Mesendoderm (in vitro differentiated cells): Measurements from ENCODE around the gene CASP10.

Source experiments
- DNase-seq: peaks from one replicate; pipeline ENCODE4 v3.0.0; 2013
- H2AK5ac ChIP-seq: 2 replicates; pipeline ENCODE4 v1.6.1; 2013; ENCODE audit warnings: low read length, inconsistent platforms
- H2BK120ac ChIP-seq: 2 replicates; pipeline ENCODE4 v1.6.1; 2013; ENCODE audit warnings: low read depth, mild to moderate bottlenecking, low read length, moderate library complexity, mixed read lengths
- H2BK15ac ChIP-seq: replicated peaks from 2 replicates; pipeline ENCODE4 v1.6.1; 2013; ENCODE audit warnings: low read depth, mild to moderate bottlenecking, moderate library complexity
- H2BK5ac ChIP-seq: 2 replicates; pipeline ENCODE4 v1.6.1; 2013; ENCODE audit warnings: low read length, inconsistent platforms
- H3K18ac ChIP-seq: 2 replicates; pipeline ENCODE4 v1.6.1; 2013; ENCODE audit warnings: mild to moderate bottlenecking, low read length, mixed read lengths
- H3K23ac ChIP-seq: one replicate; pipeline ENCODE4 v1.6.1; 2013; ENCODE audit warnings: low read length
- H3K27ac ChIP-seq: 2 replicates; pipeline ENCODE4 v1.5.1; 2013; ENCODE audit warnings: low read depth, mild to moderate bottlenecking, inconsistent platforms, low read length, moderate library complexity
- H3K27me3 ChIP-seq: 2 replicates; pipeline ENCODE4 v1.6.1; 2013; ENCODE audit warnings: low read length, control low read depth, mild to moderate bottlenecking, inconsistent platforms; ENCODE audit not compliant: insufficient read depth, poor library complexity
- H3K36me3 ChIP-seq: 2 replicates; pipeline ENCODE4 v1.6.1; 2013; ENCODE audit warnings: low read length, inconsistent platforms; ENCODE audit not compliant: control insufficient read depth, insufficient read depth
- H3K4ac ChIP-seq: one replicate; pipeline ENCODE4 v1.6.1; 2013; ENCODE audit warnings: low read depth, mild to moderate bottlenecking, low read length, moderate library complexity
- H3K4me1 ChIP-seq: 2 replicates; pipeline ENCODE4 v1.6.1; 2013; ENCODE audit warnings: low read depth, low read length, inconsistent platforms; ENCODE audit not compliant: control insufficient read depth
- H3K4me2 ChIP-seq: 2 replicates; pipeline ENCODE4 v1.6.1; 2013; ENCODE audit warnings: low read length
- H3K4me3 ChIP-seq: 2 replicates; pipeline ENCODE4 v1.5.1; 2013; ENCODE audit warnings: mild to moderate bottlenecking, low read length
- H3K56ac ChIP-seq: one replicate; pipeline ENCODE4 v1.6.1; 2013; ENCODE audit warnings: low read length
- H3K79me1 ChIP-seq: 2 replicates; pipeline ENCODE4 v1.6.1; 2013; ENCODE audit warnings: low read length, inconsistent platforms
- H3K79me2 ChIP-seq: 2 replicates; pipeline ENCODE4 v1.6.1; 2013; ENCODE audit warnings: mild to moderate bottlenecking, low read length; ENCODE audit not compliant: control insufficient read depth, insufficient read depth
- H3K9ac ChIP-seq: 2 replicates; pipeline ENCODE4 v1.6.1; 2013; ENCODE audit warnings: low read length, inconsistent platforms
- H4K5ac ChIP-seq: one replicate; pipeline ENCODE4 v1.6.1; 2013; ENCODE audit warnings: low read length
- H4K8ac ChIP-seq: one replicate; pipeline ENCODE4 v1.6.1; 2013; ENCODE audit warnings: low read depth, mild to moderate bottlenecking, control low read depth, low read length, moderate library complexity
- WGBS: extraction: QIAGEN DNeasy Blood & Tissue Kit; methylation state at CpG from one replicate; pipeline ENCODE4 v1.1.7; 2013; ENCODE audit warnings: low lambda C conversion rate, missing lambda C conversion rate; ENCODE audit not compliant: insufficient coverage; ENCODE audit errors: extremely low coverage; 5-methylcytosine and 5-hydroxymethylcytosine counted together

The CASP10 gene

GRCh38 chr2:201204655-201205514 is 21.9 kb downstream of the CASP10 start:
- no peak overlapping the region for H3K18ac ChIP-seq
- H3K23ac ChIP-seq = no peak overlapping the region
- H2BK5ac ChIP-seq = no peak overlapping the region
- H4K5ac ChIP-seq = no peak overlapping the region
- no peak overlapping the region for H2AK5ac ChIP-seq
- no peaks in the 10 kb centered on the region for H3K79me1 ChIP-seq
- H3K27ac ChIP-seq = no peak overlapping the region
- H3K4me3 ChIP-seq = no peak overlapping the region
- WGBS = no CpG with 5 or more reads among the region's 9 CpGs
- no peak overlapping the region for H4K8ac ChIP-seq
- H3K79me2 ChIP-seq = no peaks in the 10 kb centered on the region
- H3K4me1 ChIP-seq = no peaks in the 10 kb centered on the region
- DNase-seq = no peak
- H3K56ac ChIP-seq = no peak overlapping the region
- H3K4me2 ChIP-seq = no peak overlapping the region
- peaks cover 4% of the 10 kb centered on the region for H3K36me3 ChIP-seq
- H3K4ac ChIP-seq = no peak overlapping the region
- no peaks in the 10 kb centered on the region for H3K27me3 ChIP-seq
- H2BK120ac ChIP-seq = no peak overlapping the region
- H3K9ac ChIP-seq = no peak overlapping the region
- H2BK15ac ChIP-seq = no peak overlapping the region

- no CpG with 5 or more reads among the region's 3 CpGs for WGBS
- no peak overlapping the region for H2AK5ac ChIP-seq
- H3K27me3 ChIP-seq = no peaks in the 10 kb centered on the region
- H4K8ac ChIP-seq = no peak overlapping the region
- DNase-seq = no peak
- H2BK15ac ChIP-seq = no peak overlapping the region
- H3K9ac ChIP-seq = no peak overlapping the region
- H4K5ac ChIP-seq = no peak overlapping the region
- no peak overlapping the region for H2BK120ac ChIP-seq
- peaks cover 2% of the 10 kb centered on the region for H3K36me3 ChIP-seq
- no peaks in the 10 kb centered on the region for H3K79me1 ChIP-seq
- H3K27ac ChIP-seq = no peak overlapping the region
- H2BK5ac ChIP-seq = no peak overlapping the region
- H3K4me1 ChIP-seq = no peaks in the 10 kb centered on the region
- H3K18ac ChIP-seq = no peak overlapping the region
- no peak overlapping the region for H3K56ac ChIP-seq
- no peak overlapping the region for H3K4me2 ChIP-seq
- H3K4me3 ChIP-seq = no peak overlapping the region
- H3K23ac ChIP-seq = no peak overlapping the region
- no peak overlapping the region for H3K4ac ChIP-seq
- H3K79me2 ChIP-seq = no peaks in the 10 kb centered on the region
These were observed 22.5 kb downstream of the CASP10 start for GRCh38 chr2:201205515-201205849.

GRCh38 chr2:201208563-201209252 is 25.8 kb downstream of the CASP10 start:
- H2BK15ac ChIP-seq = no peak overlapping the region
- no peak overlapping the region for H3K9ac ChIP-seq
- H4K5ac ChIP-seq = no peak overlapping the region
- no peak overlapping the region for H3K4ac ChIP-seq
- no peak for DNase-seq
- no peak overlapping the region for H2AK5ac ChIP-seq
- H3K4me1 ChIP-seq = no peaks in the 10 kb centered on the region
- H3K27me3 ChIP-seq = no peaks in the 10 kb centered on the region
- no peak overlapping the region for H2BK5ac ChIP-seq
- H3K23ac ChIP-seq = no peak overlapping the region
- no peak overlapping the region for H3K56ac ChIP-seq
- no peak overlapping the region for H4K8ac ChIP-seq
- no peak overlapping the region for H2BK120ac ChIP-seq
- H3K27ac ChIP-seq = no peak overlapping the region
- no peak overlapping the region for H3K4me3 ChIP-seq
- H3K36me3 ChIP-seq = peaks cover 2% of the 10 kb centered on the region
- no peak overlapping the region for H3K18ac ChIP-seq
- H3K79me2 ChIP-seq = no peaks in the 10 kb centered on the region
- WGBS = no CpG with 5 or more reads among the region's 12 CpGs
- H3K4me2 ChIP-seq = no peak overlapping the region
- no peaks in the 10 kb centered on the region for H3K79me1 ChIP-seq

GRCh38 chr2:201215963-201216362 is 33.0 kb downstream of the CASP10 start:
- no peak overlapping the region for H4K5ac ChIP-seq
- H3K18ac ChIP-seq = no peak overlapping the region
- H3K4ac ChIP-seq = no peak overlapping the region
- no peak overlapping the region for H2BK5ac ChIP-seq
- H3K79me1 ChIP-seq = no peaks in the 10 kb centered on the region
- no peaks in the 10 kb centered on the region for H3K27me3 ChIP-seq
- no peaks in the 10 kb centered on the region for H3K79me2 ChIP-seq
- H3K4me3 ChIP-seq = no peak overlapping the region
- no peak overlapping the region for H3K27ac ChIP-seq
- no peak overlapping the region for H4K8ac ChIP-seq
- H2BK15ac ChIP-seq = no peak overlapping the region
- no peak overlapping the region for H2BK120ac ChIP-seq
- H3K4me1 ChIP-seq = peaks cover 8% of the 10 kb centered on the region
- no peak overlapping the region for H3K56ac ChIP-seq
- H3K4me2 ChIP-seq = no peak overlapping the region
- no peak overlapping the region for H3K23ac ChIP-seq
- no peaks in the 10 kb centered on the region for H3K36me3 ChIP-seq
- H2AK5ac ChIP-seq = no peak overlapping the region
- no CpG with 5 or more reads among the region's 4 CpGs for WGBS
- H3K9ac ChIP-seq = no peak overlapping the region
- no peak for DNase-seq

- Histone ChIP-seq H3K4ac (no peak overlapping the region), H3K27me3 (no peaks in the 10 kb centered on the region), H2BK120ac (no peak overlapping the region), H2AK5ac (no peak overlapping the region), H3K79me2 (no peaks in the 10 kb centered on the region), H3K27ac (no peak overlapping the region), H3K79me1 (no peaks in the 10 kb centered on the region), H3K18ac (no peak overlapping the region), H2BK5ac (no peak overlapping the region), H2BK15ac (no peak overlapping the region), H3K23ac (no peak overlapping the region), H3K4me2 (no peak overlapping the region), H3K56ac (no peak overlapping the region), H4K8ac (no peak overlapping the region), H3K4me3 (no peak overlapping the region), H3K36me3 (no peaks in the 10 kb centered on the region), H3K4me1 (peaks cover 12% of the 10 kb centered on the region), H3K9ac (no peak overlapping the region), H4K5ac (no peak overlapping the region)
- no CpG with 5 or more reads among the region's 1 CpG for WGBS
- no peak for DNase-seq
These were observed 34.0 kb downstream of the CASP10 start for GRCh38 chr2:201216918-201217317.
